ELR (cell line): Measurements from ENCODE around the gene MPP7.

Experiments
- DNase-seq: peaks from one replicate; pipeline ENCODE4 v3.0.0-alpha.2; 2015; ENCODE audit warnings: low read depth

MPP7 gene

DNA sequence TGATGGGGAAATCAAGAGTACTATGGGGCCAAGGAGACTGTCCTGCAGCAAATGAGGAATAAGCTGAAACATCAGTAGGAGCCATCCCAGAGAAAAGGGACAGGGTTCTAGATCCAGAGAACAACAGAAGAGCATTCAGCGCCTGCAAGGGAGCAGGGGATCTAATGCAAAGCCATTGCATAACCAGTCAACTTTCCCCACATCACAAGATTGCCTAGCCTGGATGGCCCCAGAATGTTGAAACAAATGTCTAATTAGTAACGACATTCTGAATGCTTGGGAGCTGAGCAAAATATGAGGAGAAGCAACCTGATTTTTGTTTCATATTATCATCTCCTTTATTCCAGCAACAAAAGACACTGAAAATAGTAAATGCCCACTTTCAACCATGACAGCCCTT lies 2.7 kb upstream of the MPP7 start:
- no peak for DNase-seq

DNA sequence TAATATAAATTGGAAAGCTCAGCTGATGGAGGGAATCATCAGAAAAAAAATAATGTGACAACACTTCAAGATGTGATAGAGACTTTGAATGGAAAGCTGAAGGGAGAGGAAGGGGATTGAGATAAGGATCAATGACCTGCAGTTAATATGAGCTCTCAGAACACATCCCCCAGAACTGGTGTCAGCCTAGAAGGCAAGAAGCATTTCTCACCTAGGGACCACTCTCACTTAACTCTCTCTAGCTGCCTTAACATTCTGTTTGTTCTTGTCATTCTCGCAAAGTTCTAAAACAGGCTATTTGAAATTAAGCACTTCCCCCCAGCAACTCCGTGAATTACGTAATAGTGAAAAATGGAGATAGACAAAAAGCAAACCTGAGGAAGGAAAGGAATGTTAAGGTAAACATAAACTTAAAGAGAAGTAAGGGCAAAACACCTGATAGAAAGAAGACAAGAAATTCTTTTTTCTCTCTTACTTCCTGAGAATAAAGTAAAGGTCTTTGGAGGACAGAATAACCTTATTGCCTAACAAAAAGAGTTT lies 1.2 kb upstream of the MPP7 start:
- DNase-seq = no peak

DNA sequence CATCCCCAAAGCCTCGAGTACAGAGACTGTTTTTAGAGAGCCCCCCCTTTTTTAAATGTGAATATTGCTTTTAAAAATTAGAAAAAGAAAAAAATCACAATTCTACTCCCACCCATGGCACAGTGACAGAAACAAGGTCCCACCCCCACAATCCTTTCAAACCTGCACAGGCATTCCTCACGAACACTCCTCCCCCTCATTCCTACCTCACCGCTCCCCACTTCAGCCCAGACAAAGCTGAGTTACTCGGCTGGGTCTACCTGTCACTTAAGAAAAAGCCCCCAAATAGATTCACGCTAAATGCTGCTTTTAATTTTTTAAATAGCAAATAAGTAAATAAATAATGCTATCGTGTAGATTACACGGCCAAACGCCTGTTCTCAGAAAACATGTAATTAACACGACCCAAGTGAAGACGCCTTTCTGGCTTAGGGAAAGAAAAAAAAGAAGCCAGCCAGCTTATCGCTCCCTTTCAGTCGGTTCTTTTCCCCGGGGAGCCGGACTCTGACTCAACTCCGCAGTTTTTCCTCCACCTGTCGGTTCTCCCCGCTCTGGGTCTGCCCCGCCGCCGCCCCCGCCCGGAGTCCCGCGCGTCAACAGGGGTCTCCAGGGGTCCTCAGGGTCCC lies 739 bp downstream of the MPP7 start:
- no peak for DNase-seq

DNA sequence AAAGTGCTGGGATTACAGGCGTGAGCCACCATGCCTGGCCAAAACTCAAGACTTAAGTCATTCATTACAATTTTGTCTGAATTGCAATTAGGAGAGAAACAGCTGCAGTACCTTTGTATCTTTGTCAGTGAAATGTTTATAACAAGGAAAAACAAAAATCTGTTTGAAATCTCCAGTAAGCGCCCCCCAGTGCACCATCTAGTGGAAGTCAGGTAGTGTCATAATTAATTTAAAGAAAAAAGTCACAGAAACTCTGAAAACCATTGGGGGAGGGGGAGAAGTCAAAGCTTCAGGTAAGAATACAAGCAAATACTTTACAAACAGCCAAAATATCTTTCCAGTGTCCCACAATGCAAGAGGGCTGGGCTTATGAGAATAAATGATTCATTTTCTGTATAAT lies 2.8 kb downstream of the MPP7 start:
- DNase-seq = peak; percentile 26

DNA sequence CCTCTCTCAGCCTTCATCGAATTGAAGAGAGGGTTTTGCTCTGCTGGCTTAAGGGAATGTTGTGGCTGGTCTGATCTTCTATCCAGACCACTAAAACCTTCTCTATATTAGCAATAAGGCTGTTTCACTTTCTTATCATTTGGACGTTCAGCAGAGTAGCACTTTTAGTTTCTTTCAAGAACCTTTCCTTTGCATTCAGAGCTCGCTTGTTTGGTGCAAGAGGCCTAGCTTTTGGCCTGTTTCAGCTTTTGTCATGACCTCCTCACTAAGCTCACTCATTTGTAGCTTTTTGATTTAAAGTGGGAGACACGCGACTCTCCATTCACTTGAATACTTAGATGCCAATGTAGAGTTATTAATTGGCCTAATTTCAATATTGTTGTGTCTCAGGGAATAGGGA lies 3.9 kb downstream of the MPP7 start:
- no peak for DNase-seq

DNA sequence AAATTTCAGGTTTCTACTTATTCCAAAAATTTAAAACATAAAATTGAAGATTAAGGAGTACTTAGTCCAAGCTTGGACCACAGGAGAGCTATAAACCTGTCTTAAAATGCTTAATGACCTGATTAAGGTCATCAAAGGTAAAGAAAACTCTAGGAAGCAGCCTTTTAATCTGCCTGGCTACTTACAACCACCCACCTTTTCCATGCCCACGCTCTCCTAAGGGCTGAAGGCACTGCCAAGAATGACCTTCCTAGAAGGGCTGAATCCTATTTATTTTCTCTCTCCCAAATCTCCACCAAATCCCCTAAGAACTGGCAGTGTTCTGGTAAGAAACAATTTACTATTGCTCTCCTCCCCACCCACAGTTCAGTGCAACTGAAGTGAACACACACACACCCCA lies 6.8 kb downstream of the MPP7 start:
- DNase-seq = no peak

DNA sequence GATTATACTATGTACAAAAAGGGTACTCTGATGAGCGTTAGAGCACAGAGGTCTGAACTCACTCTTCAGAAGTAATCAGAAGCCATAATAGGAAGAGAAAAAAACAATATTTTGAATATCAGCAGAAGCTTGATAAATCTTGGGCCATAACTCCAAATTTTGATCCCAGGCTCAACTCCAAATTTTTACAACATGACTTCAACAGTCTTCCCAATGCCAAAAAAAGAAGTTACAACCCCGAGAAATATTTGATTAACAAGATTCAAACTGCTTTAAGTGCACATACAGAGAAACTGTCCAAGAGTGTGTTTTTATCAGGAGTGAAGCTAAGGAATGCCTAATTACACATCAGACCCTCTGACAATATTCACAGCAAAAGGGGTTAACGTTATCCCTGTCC lies 7.5 kb downstream of the MPP7 start:
- DNase-seq = no peak

DNA sequence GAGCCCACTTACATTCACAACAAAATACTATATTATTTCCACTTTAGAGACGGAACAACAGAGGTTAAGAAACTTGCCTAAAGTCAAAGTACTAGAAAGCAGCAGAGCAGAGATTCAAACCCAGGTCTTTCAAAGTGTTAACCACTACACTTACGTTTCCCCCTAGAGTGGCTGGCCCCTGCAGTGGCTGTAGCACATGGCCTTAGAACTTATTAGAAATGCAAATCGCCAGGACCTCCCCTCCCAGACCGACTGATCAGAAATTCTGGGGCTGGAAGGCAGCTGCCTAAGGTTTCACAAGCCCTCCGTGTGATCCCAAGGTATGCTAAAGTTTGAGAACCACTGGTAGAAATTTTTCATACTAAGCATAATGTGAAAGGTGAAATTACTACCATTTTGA lies 8.1 kb downstream of the MPP7 start:
- no peak for DNase-seq

DNA sequence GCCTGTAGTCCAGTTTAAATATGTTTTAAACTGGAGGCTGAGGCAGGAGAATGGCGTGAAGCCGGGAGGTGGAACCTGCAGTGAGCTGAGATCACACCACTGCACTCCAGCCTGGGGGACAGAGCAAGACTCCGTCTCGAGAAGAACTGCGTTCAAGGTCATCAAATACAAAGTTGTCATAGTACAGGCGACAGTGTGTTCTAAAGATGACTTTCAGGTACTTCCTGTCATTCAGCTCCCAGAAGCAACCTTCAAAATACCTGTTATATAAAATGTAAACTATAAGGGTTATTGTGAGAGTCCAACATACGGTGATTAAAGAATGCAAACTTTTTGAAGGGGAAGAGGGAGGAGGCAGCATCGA lies 8.7 kb downstream of the MPP7 start:
- no peak for DNase-seq

DNA sequence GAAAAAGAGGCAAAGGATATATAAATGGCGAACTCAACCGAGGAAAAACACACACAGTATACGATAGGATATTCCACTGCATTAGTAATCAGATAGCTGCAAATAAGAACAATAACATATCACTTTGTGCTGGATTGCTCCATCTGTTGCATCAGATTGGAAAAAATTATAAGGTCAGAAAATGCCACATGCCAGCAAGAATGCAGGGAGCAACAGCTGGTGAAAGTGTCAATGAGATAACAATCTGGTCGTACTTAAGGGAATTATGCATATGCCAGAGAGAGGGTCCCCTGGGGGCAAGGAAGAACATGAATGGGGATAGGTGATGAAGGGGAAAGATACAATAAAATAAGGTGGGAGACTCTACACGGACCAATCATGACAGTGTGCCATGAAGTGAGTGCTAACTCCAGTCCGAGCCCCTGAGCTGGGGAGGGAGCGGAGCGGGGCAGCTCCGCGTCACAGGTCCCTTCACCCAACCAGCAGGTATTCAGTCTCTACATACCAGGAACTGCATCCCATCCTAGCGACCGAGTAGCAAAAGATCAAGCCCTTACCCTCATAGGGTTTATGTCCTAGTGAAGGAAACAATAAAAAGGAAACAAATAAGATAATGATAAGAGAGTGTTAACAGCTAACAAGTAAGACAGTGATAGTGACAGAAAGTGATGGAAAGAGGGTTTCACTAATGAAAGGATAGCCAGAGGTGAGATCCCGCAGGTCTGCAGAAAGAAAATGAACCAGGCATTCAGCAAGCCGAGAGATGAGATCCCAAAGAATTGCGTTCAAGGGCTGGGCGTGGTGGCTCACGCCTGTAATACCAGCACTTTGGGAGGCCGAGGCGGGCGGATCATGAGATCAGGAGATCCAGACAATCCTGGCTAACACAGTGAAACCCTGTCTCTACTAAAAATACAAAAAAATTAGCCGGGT lies 9.4 kb downstream of the MPP7 start:
- no peak for DNase-seq

DNA sequence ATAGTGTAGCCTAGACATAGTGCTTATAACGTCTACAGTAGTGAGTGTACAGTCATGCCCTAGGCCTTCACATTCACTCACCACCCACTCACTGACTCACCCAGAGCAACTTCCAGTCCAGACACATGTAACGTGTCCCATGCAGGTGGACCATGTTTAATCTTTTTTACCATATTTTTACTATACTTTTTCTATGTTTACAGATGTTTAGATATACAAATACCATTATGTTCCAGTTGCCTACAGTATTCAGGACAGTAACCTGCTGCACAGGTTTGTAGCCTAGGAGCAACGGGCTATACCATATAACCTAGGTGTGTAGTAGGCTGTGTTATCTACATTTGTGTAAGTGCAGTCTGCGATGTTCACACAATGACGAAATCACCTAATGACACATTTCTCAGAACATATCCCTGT lies 11.0 kb downstream of the MPP7 start:
- DNase-seq = peak; percentile 86

DNA sequence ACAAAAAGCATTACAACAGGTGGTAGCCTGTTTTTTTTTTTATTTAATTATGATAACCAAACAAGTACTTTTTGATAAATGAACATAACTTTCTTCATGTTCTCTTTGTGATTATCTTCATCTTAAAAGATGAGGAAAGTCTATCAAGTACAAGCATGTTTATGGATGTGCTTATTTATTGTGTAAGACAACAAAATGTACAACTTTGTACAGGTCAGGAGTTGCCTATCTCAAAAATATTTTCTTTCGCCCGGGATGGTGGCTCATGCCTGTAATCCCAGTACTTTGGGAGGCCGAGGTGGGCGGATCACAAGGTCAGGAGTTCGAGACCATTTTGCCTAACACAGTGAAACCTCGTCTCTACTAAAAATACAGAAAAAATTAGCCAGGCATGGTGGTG lies 17.0 kb downstream of the MPP7 start:
- DNase-seq = no peak

DNA sequence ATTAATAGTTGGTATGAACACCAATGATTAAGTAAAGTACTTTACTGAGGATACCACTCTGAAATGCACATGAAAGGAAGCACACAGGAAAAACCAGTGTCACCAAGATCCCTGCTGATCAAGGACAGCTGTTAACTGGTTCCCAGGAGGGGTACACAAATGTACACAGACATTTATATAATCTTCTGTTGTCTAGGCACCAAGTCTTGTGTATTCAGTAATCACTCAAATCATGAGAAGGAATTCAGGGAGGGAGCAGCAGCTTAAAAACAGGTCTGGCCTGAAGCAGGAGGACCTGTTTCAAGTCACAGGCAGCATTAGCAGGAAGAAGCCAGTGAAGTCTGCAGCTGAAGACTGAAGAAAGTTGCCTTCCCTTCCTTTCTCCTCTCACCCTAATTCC lies 18.7 kb downstream of the MPP7 start:
- no peak for DNase-seq

DNA sequence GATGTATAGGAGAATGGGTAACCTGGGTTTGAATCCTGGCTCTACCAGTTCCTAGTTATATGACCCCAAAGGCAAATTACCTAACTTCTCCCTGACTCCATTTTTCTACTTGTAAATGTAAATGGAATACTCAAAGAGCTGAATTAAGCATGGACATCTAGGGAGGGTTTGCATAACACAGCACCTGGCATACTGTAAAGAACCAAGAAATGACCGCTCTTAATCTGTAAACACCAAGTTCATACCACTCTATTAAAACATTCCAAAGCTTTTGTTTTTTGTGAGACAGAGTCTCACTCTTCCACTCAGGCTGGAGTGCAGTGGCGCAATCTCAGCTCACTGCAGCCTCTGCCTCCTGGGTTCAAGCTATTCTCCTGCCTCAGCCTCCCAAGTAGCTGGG lies 19.6 kb downstream of the MPP7 start:
- DNase-seq = no peak

DNA sequence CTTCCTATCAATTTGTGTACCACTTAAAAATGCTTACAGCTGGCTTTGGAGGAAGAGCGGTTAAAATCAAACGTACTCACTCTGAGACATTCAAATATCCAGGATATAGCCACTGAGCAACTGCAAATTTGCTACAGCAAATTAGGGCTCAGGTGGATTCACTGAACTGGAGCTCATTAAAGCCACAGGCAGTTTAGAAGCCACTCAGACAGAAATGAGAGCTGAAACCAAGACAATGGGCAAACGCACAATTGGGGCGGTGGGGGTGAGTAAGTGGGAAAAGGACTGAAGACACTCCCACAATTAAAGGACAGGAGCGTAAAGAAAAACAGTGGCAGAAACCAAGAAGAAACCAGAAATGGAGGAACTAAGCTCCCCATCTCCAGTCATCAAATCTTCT lies 20.5 kb downstream of the MPP7 start:
- DNase-seq = no peak

DNA sequence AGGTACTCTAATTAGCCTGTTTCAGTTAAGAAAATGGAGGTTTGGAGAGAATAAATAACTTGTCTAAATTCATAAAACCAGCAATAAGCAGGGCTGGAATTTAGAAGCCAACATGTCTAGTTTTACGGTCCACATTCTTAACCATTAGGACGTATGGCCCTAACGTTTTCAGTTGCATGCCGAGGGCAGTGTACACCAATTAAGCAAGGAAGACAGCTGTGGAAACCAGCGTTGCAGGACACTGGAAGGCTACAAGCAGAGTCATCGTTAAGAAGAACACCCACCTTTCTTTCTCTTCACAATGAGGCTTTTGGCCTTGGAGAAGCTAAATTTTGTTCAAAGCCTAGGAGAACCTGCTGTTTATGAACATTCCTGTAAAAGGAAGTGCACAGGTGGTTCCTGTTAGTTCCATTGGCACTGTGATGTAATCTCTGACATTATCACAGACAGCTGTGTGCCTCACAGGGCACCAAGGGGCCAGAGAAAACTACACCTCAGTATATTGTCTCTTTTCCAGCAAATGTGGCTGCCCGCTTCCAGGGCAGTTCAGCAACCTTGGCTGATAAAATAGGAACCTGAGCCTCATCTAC lies 21.0 kb downstream of the MPP7 start:
- no peak for DNase-seq

DNA sequence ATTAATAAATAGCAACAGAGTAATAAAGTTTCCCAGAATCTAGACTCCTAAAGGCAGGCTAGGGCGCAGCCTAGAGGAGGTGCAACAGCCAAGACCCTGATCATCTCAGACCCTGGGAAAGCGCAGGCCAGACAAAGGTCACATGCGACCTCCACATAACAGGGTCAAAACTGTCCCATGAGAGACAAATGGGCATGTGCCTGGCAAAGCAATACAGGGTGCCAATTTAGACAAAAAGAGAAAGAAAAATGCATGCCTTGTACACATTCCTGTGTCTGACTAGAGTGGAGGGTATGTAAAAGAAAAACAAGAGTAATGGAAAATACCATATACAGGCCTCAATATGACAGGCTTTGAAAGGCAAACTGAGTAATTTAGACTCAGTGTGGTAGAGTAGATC lies 22.2 kb downstream of the MPP7 start:
- no peak for DNase-seq

DNA sequence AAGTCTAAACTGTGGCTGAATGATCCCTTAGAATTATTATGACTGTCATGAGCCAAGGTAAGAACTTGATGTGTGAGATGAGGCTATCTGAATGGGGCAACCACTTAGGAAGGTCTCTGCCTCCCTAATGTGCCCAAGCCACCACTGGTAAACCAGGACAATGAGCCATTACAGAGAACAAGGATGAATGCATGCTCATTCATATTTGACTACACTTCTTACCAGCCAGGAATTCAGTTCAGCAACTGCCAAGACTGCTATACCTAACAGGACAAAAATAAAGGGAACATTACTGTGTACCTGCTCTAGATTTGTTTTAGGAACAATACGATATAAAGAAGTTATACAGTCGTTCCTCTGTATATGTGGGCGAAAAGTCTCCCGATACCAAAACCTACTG lies 23.0 kb downstream of the MPP7 start:
- DNase-seq = no peak

DNA sequence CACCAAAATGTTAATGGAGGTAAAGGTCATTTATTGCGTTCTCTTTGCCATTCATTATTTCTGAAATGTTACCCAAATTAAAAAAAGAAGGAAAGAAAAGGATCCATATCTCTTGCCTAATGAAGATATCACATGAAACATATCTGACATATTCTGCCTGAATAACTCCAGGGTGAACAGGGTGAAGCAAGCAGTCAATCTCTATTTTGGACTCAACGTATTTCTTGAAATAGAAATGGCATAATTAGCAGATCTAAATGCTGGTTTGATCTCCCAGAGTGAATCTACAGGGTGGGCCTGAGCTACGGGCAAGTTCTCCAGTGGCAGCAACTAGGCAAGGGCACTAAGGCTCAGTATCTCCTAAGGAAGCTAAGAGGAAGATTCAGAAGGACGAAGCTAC lies 24.0 kb downstream of the MPP7 start:
- DNase-seq = no peak

DNA sequence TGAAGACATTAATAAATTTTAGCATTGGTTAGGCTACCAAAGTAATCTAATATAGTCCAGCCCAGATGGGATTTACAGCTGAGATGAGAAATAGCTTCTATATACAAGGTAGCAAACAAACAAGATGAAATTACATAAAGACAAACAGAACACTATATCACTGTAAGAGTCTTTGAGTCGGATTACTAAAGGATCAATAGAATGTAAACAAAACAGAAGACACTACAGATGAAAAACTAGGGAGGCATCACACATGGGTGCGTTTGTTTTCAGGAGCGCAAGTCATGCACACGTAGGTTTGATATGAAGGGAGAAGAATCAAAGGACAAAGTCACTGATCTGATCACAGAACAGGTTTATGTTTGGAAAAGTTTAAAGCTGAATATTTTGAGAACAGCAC lies 26.5 kb downstream of the MPP7 start:
- no peak for DNase-seq

DNA sequence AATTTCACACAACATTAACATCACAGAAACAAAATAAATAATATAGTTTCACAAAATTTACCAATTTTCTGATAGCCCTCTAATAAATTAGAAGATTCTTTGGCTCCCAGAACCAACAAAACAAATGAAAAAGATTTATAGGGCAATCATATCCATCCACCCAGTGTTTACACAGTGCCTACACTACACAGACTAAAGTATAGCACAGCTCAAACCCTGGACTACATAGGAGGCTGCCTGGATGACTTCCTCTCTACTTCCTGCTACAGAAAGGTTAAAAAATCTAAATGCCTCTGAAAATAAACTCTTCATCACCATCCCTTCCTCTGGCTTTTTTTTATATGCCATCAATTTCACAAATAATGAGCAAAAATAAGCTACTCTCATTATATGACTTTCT lies 28.4 kb downstream of the MPP7 start:
- no peak for DNase-seq

DNA sequence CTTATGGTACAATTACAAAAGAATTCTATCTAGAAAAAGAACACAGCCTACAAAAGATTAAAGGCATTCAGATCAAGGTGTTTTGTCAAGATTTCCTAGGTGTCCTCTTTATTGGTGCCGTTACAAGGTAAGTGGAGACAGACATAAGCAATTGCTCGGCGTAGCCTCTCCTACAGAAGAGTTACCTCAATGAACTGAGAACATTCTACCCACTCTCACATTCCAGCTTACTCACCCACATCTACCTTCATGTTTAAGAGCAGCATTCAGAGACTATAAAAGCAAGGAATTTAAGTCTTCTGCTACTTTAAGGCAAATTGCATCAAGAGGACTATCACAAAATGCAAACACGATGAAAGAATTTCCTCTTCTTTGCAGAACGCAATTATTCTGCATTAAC lies 29.5 kb downstream of the MPP7 start:
- DNase-seq = no peak

DNA sequence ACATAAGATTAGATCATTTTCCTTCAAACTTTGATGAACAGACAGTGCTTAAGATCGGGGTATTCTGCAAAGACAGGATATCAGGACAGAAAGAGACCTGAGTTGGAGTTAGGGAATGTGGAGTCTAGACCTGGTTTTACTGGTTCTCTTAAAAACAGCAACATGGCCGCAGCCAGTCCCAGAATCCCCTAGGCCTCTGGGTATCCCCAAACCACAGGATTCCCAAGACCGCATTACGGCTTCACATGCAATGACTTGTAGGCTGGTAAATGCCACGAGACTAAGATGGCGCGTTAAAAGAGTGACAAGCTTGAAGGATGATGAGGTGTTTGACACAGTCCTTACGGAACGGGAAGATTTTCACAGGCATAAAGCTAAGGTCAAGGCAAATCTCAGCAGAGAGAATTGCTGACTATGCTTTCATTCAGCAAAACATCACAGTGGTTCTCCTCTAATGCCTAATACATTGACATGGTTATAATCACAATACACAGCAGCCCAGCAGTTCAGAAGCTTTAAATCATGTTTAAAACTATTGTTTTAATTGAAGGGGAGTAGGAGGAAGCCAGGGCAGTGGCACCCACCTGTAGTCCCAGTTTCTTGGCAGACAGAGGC lies 32.9 kb downstream of the MPP7 start:
- DNase-seq = no peak
